ENCODE results near the gene EEF2.
"Not testable (repeated sequence)": the region's sequence is repeated elsewhere in the genome, so short reads cannot be mapped to it uniquely, and the experiment has no call there.

GRCh38 chr19:3998667-3999412 is 13.6 kb upstream of the EEF2 start:
- not testable (repeated sequence) for TF ChIP-seq EZH2 (IDR thresholded peaks at IDR 0.05; ENCODE audit: borderline replicate concordance, low read depth, low read length, poor library complexity, severe bottlenecking); CTCF (conservative IDR thresholded peaks at IDR 0.05; ENCODE audit: low read depth, low read length)

Data from A673 (cell line).